ENCODE data around the gene KAT2A. TPM values are rescaled to one million over a fixed set of nuclear protein-coding genes. Genes with fewer than 3 reads are reported as not detected.

Gene KAT2A
- total and polyA plus RNA-seq, 9 of the 15 experiments (the other 6 are each of a cell fraction or from before 2014, with no cell fraction given), result 1.5 to 80.4 (median 31.9) TPM

DNA sequence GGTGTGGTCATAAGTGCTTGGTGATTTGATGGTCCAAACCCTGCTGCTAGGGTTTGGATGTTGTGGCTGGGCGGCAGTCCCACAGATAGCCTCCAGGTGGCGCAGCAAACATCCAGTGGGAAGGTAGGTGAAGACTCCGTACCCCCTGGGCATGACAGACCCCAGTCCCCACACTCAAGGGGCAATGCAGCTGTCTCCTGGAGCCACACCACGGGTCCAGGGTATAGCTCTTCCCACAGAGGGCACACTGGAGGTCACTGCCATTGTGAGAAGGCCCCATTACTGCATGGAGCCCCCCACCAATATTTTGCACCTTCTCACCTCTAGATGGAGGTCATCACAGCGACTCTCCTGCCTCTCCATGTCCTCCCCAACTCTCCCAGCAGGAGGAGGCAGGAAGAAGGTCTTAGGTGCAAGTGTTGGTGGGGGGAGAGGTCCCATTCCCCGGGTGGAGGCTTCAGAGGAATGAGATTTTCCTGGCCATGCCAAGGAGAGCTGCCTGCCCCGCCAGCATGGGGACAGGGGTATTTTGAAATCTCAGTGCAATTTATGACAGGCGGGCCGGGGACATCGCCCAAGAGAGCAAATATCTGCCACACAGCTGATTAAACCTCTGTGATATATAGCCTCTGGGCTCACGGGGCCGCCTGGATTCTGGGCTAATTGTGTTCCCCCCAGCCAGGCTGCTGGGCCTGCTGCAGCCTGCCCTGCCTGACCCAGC is 53.6 kb downstream of the KAT2A start (continued):
- TF ChIP-seq KLF16 (IDR thresholded peaks at IDR 0.05), result peak; percentile 59; the same call in 1 of the 2 replicates
- TF ChIP-seq USF1 (CRISPR knock-in tag; IDR thresholded peaks at IDR 0.05), result 0 out of 2 replicates have a peak, but pooled peaks have one; percentile 9
- no peak for TF ChIP-seq FOXP1 (CRISPR knock-in tag; IDR thresholded peaks at IDR 0.05)
- TF ChIP-seq ZNF354B (CRISPR knock-in tag; IDR thresholded peaks at IDR 0.05), result no peak
- TF ChIP-seq, protein P1, sequence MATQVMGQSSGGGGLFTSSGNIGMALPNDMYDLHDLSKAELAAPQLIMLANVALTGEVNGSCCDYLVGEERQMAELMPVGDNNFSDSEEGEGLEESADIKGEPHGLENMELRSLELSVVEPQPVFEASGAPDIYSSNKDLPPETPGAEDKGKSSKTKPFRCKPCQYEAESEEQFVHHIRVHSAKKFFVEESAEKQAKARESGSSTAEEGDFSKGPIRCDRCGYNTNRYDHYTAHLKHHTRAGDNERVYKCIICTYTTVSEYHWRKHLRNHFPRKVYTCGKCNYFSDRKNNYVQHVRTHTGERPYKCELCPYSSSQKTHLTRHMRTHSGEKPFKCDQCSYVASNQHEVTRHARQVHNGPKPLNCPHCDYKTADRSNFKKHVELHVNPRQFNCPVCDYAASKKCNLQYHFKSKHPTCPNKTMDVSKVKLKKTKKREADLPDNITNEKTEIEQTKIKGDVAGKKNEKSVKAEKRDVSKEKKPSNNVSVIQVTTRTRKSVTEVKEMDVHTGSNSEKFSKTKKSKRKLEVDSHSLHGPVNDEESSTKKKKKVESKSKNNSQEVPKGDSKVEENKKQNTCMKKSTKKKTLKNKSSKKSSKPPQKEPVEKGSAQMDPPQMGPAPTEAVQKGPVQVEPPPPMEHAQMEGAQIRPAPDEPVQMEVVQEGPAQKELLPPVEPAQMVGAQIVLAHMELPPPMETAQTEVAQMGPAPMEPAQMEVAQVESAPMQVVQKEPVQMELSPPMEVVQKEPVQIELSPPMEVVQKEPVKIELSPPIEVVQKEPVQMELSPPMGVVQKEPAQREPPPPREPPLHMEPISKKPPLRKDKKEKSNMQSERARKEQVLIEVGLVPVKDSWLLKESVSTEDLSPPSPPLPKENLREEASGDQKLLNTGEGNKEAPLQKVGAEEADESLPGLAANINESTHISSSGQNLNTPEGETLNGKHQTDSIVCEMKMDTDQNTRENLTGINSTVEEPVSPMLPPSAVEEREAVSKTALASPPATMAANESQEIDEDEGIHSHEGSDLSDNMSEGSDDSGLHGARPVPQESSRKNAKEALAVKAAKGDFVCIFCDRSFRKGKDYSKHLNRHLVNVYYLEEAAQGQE (IDR thresholded peaks at IDR 0.05; ENCODE audit: borderline replicate concordance), result peak; percentile 83
- TF ChIP-seq, protein P1 (CRISPR knock-in tag; IDR thresholded peaks at IDR 0.05; ENCODE audit: low read depth), result no peak
- 0 out of 2 replicates have a peak, but pooled peaks have one; percentile 24 for TF ChIP-seq CREM (IDR thresholded peaks at IDR 0.05; ENCODE audit: low read depth)
- TF ChIP-seq ZBTB43 (CRISPR knock-in tag; IDR thresholded peaks at IDR 0.05), result no peak
- no peak for TF ChIP-seq ZC3H11A (IDR thresholded peaks at IDR 0.05; ENCODE audit: low read depth, low read length)
- no peak for TF ChIP-seq MEF2D (tag; conservative IDR thresholded peaks at IDR 0.05; ENCODE audit: low read depth)
- TF ChIP-seq, protein P2, sequence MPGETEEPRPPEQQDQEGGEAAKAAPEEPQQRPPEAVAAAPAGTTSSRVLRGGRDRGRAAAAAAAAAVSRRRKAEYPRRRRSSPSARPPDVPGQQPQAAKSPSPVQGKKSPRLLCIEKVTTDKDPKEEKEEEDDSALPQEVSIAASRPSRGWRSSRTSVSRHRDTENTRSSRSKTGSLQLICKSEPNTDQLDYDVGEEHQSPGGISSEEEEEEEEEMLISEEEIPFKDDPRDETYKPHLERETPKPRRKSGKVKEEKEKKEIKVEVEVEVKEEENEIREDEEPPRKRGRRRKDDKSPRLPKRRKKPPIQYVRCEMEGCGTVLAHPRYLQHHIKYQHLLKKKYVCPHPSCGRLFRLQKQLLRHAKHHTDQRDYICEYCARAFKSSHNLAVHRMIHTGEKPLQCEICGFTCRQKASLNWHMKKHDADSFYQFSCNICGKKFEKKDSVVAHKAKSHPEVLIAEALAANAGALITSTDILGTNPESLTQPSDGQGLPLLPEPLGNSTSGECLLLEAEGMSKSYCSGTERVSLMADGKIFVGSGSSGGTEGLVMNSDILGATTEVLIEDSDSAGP (CRISPR knock-in tag; IDR thresholded peaks at IDR 0.05), result no peak
- no peak for TF ChIP-seq NFYB (IDR thresholded peaks at IDR 0.05; ENCODE audit: extremely low read depth, insufficient read length)
- TF ChIP-seq NCOA1 (IDR thresholded peaks at IDR 0.05; ENCODE audit: low read depth), result no peak
- no peak for TF ChIP-seq KLF13 (tag; IDR thresholded peaks at IDR 0.05; ENCODE audit: borderline replicate concordance, low read depth)
